B cell (primary cell): Measurements from ENCODE around the gene ZNF580.

Source experiments
- CTCF ChIP-seq: fragments of 200-600 bp; IDR thresholded peaks from one replicate; pipeline ENCODE4 v1.8.0; 2022; ENCODE audit warnings: antibody characterized with exemption, mild to moderate bottlenecking
- EZH2 ChIP-seq: IDR thresholded peaks from 2 replicates; pipeline ENCODE4 v1.6.1; 2012; ENCODE audit warnings: borderline replicate concordance, low read depth, mild to moderate bottlenecking, moderate library complexity, low read length; ENCODE audit not compliant: insufficient read depth, poor library complexity, severe bottlenecking

DNA sequence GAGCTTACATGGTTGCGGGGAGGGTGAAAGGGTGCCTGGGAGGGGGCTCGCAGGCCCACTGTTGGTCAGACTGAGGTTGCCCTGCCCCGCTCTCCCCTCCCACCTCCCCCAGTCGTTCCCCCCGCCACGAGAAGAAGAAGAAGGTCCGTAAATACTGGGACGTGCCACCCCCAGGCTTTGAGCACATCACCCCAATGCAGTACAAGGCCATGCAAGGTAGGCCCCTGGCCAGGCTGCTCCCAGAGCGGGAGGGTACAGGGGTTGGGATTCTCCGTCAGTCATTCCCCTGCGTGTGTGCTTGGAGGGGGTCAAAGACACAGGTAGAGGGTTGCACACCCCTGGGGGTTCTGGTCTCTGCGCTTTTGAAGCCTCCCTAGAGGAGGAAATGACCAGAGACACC, 19.6 kb downstream of the ZNF580 start:
- TF ChIP-seq CTCF (no peak), EZH2 (no peak)
